ENCODE measurements around the gene SV2A.
"Not testable (repeated sequence)": the region's sequence is repeated elsewhere in the genome, so short reads cannot be mapped to it uniquely, and the experiment has no call there.

Gene SV2A

GRCh38 chr1:149962039-149962647 lies 44.5 kb upstream of the SV2A start:
- in situ Hi-C loops (cut with HindIII; ENCODE audit: low sequenced_read_pairs) = no loop called here
- DNase-seq (ENCODE audit: low read depth) = peak; percentile 75
- H3K4me3 ChIP-seq (ENCODE audit: low read depth, low read length) = no peak overlapping the region
- peak; percentile 60 for TF ChIP-seq CTCF (IDR thresholded peaks at IDR 0.05; ENCODE audit: low read depth, low read length, missing control alignments)

DNA sequence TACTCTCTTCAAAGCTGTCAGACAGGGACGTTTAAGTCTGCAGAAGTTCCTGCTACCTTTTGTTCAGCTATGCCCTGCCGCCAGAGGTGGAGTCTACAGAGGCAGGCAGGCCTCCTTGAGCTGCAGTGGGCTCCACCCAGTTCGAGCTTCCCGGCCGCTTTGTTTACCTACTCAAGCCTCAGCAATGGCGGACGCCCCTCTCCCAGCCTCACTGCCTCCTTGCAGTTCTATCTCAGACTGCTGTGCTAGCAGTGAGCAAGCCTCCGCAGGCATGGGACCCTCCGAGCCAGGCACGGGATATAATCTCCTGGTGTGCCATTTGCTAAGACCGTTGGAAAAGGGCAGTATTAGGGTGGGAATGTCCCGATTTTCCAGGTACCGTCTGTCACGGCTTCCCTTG lies 39.9 kb upstream of the SV2A start:
- in situ Hi-C loops (cut with HindIII; ENCODE audit: low sequenced_read_pairs); DNase-seq (ENCODE audit: low read depth); H3K4me3 ChIP-seq (ENCODE audit: low read depth, low read length): not testable (repeated sequence)

DNA sequence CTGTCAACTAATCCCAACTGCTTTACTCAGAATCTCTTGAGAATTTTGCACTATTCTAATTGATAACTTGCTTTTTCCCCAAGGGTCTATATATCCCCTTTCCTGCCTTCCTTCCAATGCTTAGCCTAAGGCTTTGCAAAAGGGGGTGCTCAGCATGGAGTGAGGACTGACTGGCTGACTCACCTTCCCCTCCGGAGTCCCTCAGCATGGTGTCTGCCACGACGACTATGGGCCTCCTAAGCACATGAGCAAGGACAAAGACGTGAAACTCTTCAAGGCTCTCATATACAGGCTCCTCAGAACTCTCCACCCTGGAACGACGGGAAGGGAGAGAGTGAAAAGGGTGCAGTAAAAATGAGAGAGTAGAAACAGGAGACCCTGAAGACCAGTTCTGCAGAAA lies 32.3 kb upstream of the SV2A start:
- no peak overlapping the region for H3K4me3 ChIP-seq (ENCODE audit: low read depth, low read length)
- no peak for TF ChIP-seq CTCF (IDR thresholded peaks at IDR 0.05; ENCODE audit: low read depth, low read length, missing control alignments)
- in situ Hi-C loops (cut with HindIII; ENCODE audit: low sequenced_read_pairs) = no loop called here
- DNase-seq (ENCODE audit: low read depth) = no peak

- DNase-seq (ENCODE audit: low read depth) = no peak
- TF ChIP-seq CTCF (IDR thresholded peaks at IDR 0.05; ENCODE audit: low read depth, low read length, missing control alignments) = no peak
- no peak overlapping the region for H3K4me3 ChIP-seq (ENCODE audit: low read depth, low read length)
- in situ Hi-C loops (cut with HindIII; ENCODE audit: low sequenced_read_pairs) = no loop called here
Observed at GRCh38 chr1:149945206-149945605, 27.6 kb upstream of the SV2A start.

- no peak for DNase-seq (ENCODE audit: low read depth)
- H3K4me3 ChIP-seq (ENCODE audit: low read depth, low read length) = no peak overlapping the region
- no peak for TF ChIP-seq CTCF (IDR thresholded peaks at IDR 0.05; ENCODE audit: low read depth, low read length, missing control alignments)
- in situ Hi-C loops (cut with HindIII; ENCODE audit: low sequenced_read_pairs) = no loop called here
Observed at GRCh38 chr1:149942885-149943284, 25.2 kb upstream of the SV2A start.

- no peak overlapping the region for H3K4me3 ChIP-seq (ENCODE audit: low read depth, low read length)
- DNase-seq (ENCODE audit: low read depth) = no peak
- peak; percentile 58 for TF ChIP-seq CTCF (IDR thresholded peaks at IDR 0.05; ENCODE audit: low read depth, low read length, missing control alignments)
- in situ Hi-C loops (cut with HindIII; ENCODE audit: low sequenced_read_pairs) = no loop called here
Observed at GRCh38 chr1:149942207-149942606, 24.6 kb upstream of the SV2A start.

DNA sequence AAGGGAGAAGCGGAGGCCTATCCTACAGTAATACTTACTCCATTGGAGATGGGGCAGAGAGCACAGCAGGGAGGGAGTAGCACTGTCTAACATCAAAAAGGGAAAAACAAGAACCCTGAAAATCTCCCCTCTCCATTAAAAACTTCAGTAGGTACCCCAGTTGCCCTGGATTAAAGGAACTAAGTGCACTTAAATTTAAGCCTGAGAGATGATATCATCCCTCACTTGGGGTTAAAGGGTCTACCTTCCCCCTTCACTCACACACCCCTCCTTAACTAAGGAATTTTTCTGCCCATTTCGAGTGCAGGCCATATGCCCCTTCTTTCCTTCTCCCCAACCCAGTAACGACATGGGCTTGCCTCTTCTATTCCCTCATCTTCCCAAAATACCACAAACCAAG lies 22.8 kb upstream of the SV2A start:
- DNase-seq (ENCODE audit: low read depth) = no peak
- TF ChIP-seq CTCF (IDR thresholded peaks at IDR 0.05; ENCODE audit: low read depth, low read length, missing control alignments) = no peak
- in situ Hi-C loops (cut with HindIII; ENCODE audit: low sequenced_read_pairs) = no loop called here
- no peak overlapping the region for H3K4me3 ChIP-seq (ENCODE audit: low read depth, low read length)

- DNase-seq (ENCODE audit: low read depth); in situ Hi-C loops (cut with HindIII; ENCODE audit: low sequenced_read_pairs); H3K4me3 ChIP-seq (ENCODE audit: low read depth, low read length): not testable (repeated sequence)
Observed at GRCh38 chr1:149938668-149939003, 21.0 kb upstream of the SV2A start.
